Stimulated activated CD4-positive, alpha-beta T cell treated with anti-CD3 and anti-CD28 coated beads, TNF-alpha, amount 100 ng/mL, for 48 hours (primary cell): ENCODE data around the gene ZNF526.
A peak's percentile ranks its signal among the peaks of the same experiment; 100 is the strongest.

Experiments used
- DNase-seq, 3 donors: peaks; one replicate each; pipeline ENCODE4 v3.0.0-alpha.2; 2020; ENCODE audit warnings: low read depth in 3 of 3

ZNF526 gene, protein sequence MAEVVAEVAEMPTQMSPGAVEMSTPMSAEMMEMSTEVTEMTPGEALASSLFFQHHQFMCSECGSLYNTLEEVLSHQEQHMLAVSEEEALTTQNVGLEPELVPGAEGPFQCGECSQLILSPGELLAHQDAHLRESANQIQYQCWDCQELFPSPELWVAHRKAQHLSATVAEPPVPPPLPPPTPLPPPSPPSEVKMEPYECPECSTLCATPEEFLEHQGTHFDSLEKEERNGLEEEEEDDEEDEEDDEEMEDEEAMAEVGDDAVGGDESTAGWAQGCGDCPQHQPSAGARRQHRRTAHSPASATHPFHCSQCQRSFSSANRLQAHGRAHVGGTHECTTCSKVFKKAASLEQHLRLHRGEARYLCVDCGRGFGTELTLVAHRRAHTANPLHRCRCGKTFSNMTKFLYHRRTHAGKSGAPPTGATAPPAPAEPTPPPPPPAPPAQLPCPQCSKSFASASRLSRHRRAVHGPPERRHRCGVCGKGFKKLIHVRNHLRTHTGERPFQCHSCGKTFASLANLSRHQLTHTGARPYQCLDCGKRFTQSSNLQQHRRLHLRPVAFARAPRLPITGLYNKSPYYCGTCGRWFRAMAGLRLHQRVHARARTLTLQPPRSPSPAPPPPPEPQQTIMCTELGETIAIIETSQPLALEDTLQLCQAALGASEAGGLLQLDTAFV

GRCh38 chr19:42219812-42220750 is at the start of gene ZNF526:
TSS of gene ZNF526 (plus strand) at chr19:42220312. CDS start at chr19:42224404, 4,092 bp downstream.
- peak; percentile 91 to 96 (median 93) for DNase-seq

GRCh38 chr19:42170715-42171114 is 49.4 kb upstream of the ZNF526 start:
- no peak for DNase-seq

GRCh38 chr19:42172261-42172660 is 47.9 kb upstream of the ZNF526 start:
- no peak for DNase-seq

GRCh38 chr19:42173695-42174094 is 46.4 kb upstream of the ZNF526 start:
- DNase-seq, result no peak

GRCh38 chr19:42174188-42174587 is 45.9 kb upstream of the ZNF526 start:
- DNase-seq, result no peak

GRCh38 chr19:42174958-42175734 is 45.0 kb upstream of the ZNF526 start:
- no peak for DNase-seq

DNA sequence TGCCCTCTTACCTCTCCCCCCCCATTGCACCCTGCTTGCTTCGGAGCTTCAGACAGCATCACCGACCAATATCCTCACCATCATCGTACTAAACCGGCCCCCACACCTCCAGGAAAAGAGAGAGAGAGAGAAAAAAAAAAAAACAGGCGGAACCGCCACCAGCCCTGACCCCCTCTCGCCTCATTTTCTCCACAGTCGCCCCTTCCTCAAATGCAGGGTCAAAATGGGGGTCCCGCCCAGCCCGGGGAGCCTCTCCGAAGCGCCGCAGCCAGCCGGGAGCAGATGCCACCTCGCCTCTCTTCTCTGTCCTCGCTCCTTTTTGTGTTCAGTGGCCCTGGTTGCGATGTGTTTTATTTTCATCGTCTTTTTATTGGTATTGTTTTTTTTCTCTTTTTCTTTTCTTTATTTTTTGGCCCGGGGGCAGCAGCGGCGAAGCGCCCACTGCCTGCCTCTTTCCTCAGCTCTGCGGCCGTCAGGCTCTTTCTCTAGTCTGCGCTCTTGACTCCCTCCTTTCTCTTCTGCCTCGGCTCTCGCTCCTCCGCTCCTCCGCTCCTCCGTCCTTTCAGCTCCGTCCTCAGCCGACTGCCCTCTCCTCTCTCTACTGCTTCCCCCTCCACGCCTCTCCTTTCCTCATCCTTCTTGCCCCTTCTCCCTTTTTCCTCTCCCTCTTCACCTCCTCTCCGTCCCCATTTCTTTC is 44.0 kb upstream of the ZNF526 start:
- no peak for DNase-seq

DNA sequence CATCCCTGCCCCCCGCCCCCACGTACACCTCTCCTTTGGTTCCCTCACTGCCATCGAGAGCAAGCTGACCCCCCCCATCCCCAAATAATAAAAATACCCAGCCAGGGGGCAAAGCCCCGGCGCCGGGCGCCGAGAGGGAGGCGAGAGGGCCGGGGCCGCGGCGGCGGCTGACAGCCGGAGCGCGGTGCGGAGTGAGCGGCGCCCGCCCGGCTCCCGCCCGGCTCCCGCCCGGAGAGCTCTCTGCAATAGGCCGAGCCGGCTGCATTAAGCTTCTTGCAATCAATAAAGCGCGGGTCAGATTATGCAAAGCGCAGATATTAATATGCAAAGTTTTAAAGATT is 43.5 kb upstream of the ZNF526 start:
- DNase-seq, result no peak

GRCh38 chr19:42176990-42177685 is 43.0 kb upstream of the ZNF526 start:
- peak; percentile 62 to 74 (median 65) for DNase-seq

DNA sequence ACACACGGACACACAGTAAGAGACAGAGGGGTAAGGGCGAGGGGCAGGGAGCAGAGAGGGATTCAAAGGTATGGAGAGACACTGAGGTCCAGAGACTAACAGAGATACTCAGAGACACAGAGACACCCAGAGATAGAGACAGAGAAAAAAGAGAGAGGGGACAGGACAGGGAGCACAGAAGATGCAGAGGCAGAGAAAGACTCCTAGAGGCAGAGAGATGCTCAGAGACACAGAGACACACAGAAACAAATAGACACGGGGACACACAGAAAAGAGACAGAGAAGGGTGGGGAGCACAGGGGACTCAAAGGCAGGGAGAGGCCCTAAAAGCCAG is 42.5 kb upstream of the ZNF526 start:
- no peak for DNase-seq

DNA sequence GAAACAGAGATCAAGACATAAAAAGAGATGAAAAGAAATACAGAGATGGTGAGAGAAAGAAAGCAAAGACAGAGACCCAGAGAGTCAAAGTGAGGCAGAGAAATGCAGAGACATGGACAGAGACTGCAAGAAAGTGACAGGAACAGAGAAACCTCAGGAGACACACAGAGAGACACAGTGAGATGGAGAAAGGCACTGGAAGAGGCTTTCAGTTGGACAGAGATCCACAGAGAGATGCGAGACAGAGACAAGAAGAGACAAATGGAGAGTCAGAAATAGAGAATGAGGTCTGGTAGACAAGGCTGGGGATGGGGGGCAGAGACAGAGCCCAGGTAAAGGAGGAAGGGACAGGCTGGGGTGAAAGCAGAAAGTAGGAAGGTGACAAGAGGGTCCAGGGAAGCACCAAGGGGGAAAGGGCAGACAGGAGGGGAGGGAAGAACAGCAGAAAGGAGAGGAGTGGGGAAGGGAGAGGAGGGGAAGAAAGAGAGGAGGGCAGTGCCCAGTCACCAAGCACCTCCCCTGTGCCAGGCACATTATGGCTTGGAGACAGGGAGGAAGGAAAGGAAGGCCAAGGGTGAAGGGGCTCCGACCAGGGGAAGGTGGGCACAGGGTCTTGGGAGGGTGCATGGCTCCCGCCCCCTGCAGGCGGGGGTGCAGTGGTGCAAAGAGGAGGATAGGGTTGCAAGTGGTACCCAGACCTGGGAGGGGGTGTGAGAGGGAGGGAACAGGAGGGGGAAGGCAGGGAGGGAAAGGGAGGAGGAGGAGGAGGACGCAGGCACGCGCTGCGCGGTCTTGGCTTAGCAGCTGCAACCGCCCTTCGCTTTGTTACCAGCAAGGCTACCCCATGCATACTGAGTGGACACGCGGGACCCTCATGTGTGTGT is 41.1 kb upstream of the ZNF526 start:
- DNase-seq, result no peak

DNA sequence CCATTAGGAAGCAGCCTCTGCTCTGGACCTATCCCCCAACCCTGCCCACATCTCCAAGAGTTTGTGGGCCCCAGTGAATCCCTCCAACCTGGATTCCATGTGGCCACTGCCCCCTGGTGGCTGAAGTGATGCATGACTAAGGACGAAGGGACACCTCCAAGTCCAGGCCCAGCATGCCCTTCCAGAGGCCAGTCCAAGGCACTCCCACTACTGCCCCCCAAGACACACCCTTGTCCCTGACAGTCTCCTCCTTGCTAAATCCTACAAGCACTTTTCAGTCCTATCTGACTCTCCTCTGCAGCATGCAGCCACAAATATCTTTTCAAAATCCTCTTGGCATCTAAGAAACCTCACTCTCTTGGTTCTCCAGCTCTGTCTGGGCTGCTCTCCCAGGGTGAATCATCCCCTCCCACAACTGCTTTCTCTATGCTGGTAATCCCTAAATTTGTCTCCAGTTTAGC is 35.7 kb upstream of the ZNF526 start:
- peak; percentile 44 to 70 (median 58) for DNase-seq

- no peak for DNase-seq
Measured at GRCh38 chr19:42185277-42185676, 34.8 kb upstream of the ZNF526 start.

GRCh38 chr19:42188665-42189064 is 31.4 kb upstream of the ZNF526 start:
- no peak for DNase-seq

- DNase-seq, result no peak
Measured at GRCh38 chr19:42189133-42189532, 31.0 kb upstream of the ZNF526 start.

DNA sequence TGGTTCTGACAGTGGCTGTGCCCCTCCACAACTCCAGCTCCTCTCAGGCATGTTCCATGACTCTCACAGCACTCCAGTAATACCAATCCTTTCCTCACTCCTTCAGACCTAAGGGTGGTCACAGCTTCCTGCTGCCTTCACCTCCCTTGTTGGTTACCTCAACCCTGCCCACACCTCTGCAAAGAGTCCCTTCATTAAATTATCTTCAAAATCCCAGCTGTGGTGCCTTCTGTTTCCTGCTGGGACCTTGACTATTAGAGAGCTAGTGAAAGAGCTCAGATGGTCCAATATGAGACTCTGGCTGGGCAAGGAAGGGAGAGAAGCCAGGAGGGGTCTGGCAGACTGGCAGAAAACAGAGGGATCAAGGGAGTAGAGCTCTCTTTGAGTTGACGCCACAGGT is 28.8 kb upstream of the ZNF526 start:
- DNase-seq, result no peak

DNA sequence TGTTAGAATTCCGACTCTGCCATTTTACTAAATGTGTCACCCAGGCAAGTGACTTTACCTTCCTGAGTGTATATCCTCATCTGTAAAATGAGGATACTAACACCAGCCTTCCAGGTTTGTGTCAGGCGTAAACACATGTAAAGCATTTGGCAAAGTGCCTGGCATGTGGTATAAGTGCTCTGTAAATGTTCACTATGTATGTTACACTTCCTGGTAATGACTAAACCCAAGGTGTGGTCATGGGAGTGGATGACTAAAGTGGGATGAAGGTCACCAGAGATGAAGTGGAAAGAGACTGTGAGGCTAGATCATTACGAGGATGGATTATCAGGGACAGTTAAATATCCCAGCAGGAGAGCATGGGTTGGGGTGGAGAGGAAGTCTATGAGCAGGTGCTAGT is 28.3 kb upstream of the ZNF526 start:
- DNase-seq, result no peak

- DNase-seq, result no peak
Measured at GRCh38 chr19:42193294-42193693, 26.8 kb upstream of the ZNF526 start.

DNA sequence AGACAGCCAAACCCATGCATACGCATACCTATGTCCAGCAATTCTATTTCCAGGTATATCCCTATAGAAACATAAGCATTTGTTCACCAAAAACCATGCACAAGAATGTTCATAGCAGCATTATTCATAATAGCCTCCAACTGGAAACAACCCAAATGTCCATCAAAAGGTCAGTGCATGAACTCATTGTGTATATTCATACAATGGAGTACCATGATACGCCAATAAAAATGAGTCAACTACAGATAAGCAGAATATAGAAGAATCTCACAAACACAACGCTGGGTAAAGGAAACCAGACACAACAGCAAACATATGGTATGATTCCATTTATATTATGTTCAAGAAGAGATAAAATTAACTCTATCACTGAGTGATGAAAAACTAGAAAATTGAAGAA is 26.4 kb upstream of the ZNF526 start:
- no peak for DNase-seq
